Endothelial cell of umbilical vein (primary cell): Measurements from ENCODE around the gene NWD2. TPM values are rescaled to one million over a fixed set of nuclear protein-coding genes. Genes with fewer than 3 reads are reported as not detected.

Experiments
- BruUV-seq: library from RNA; stranded (reverse); fragments of 400-500 nt; replicated peaks from 2 replicates; lab custom pipeline; 2021; lab: Mats Ljungman, UMichigan
- CTCF ChIA-PET: fragments of 300-600, 350-600 bp; sonication (Branson Sonifier 250); formaldehyde crosslinking; loops from one replicate; lab custom pipeline; 2021; ENCODE audit warnings: antibody characterized with exemption, inconsistent platforms; lab: Charles Lee
- POLR2A ChIA-PET: fragments of 300-600, 350-600 bp; sonication (Branson Sonifier 250); formaldehyde crosslinking; loops from one replicate; lab custom pipeline; 2021; ENCODE audit warnings: antibody characterized with exemption, inconsistent platforms; lab: Charles Lee
- DNase-seq: peaks from one replicate; pipeline ENCODE4 v3.0.0-alpha.2; 2011; ENCODE audit warnings: low read depth, low spot score
- FAIRE-seq: peaks from 2 replicates; lab custom pipeline; 2011; peaks lifted over from hg19 to GRCh38; lab: Jason Lieb, UNC
- H2AFZ ChIP-seq: 2 replicates; pipeline ENCODE4 v1.6.0; 2012; ENCODE audit warnings: low read depth, low read length, control low read depth, inconsistent platforms
- H3K27ac ChIP-seq: 2 replicates; pipeline ENCODE4 v1.5.1; 2011; ENCODE audit warnings: low read depth, mild to moderate bottlenecking, control low read depth, low read length, moderate library complexity; ENCODE audit not compliant: insufficient read depth
- H3K27me3 ChIP-seq, 2 experiments: 2 replicates each; pipeline versions ENCODE4 v1.6.0 to v1.6.1; 2011; ENCODE audit warnings: low read length in 2 of 2, mixed read lengths in 1 of 2; ENCODE audit not compliant: control insufficient read depth in 2 of 2, insufficient read depth in 2 of 2
- H3K36me3 ChIP-seq, 2 experiments: 2 replicates in 1 of 2; 3 replicates in 1 of 2; pipeline ENCODE4 v1.5.1; 2011; ENCODE audit warnings: low read length in 2 of 2, mild to moderate bottlenecking in 1 of 2, moderate library complexity in 1 of 2; ENCODE audit not compliant: control insufficient read depth in 2 of 2, insufficient read depth in 2 of 2; ENCODE audit errors: extremely low read depth in 1 of 2
- H3K4me1 ChIP-seq: 3 replicates; pipeline ENCODE4 v1.5.1; 2011; ENCODE audit warnings: mild to moderate bottlenecking, low read length; ENCODE audit not compliant: control insufficient read depth, insufficient read depth; ENCODE audit errors: extremely low read depth
- H3K4me2 ChIP-seq: 2 replicates; pipeline ENCODE4 v1.6.1; 2011; ENCODE audit warnings: low read length, control low read depth, mixed read lengths; ENCODE audit not compliant: insufficient read depth
- H3K4me3 ChIP-seq, 3 experiments: fragments of 200-600 bp in 1 of 3; sonication (generic), shearing (Covaris generic) in 1 of 3; replicated peaks in 1 of 3; 2 replicates each; pipeline ENCODE4 v1.5.1; 2011 to 2016; ENCODE audit warnings: control low read depth in 3 of 3, low read length in 3 of 3, mild to moderate bottlenecking in 2 of 3, inconsistent platforms in 1 of 3, low read depth in 1 of 3, moderate library complexity in 1 of 3; ENCODE audit not compliant: insufficient read depth in 1 of 3
- H3K79me2 ChIP-seq: 2 replicates; pipeline ENCODE4 v1.6.0; 2012; ENCODE audit warnings: low read length, inconsistent platforms; ENCODE audit not compliant: control insufficient read depth, insufficient read depth
- H3K9ac ChIP-seq: replicated peaks from 2 replicates; pipeline ENCODE3; 2011; ENCODE audit warnings: low read length, control low read depth; ENCODE audit not compliant: insufficient read depth; ENCODE audit errors: extremely low read depth
- H3K9me1 ChIP-seq: replicated peaks from 3 replicates; pipeline ENCODE4 v1.6.0; 2011; ENCODE audit warnings: mild to moderate bottlenecking, low read length; ENCODE audit not compliant: control insufficient read depth, insufficient read depth; ENCODE audit errors: extremely low read depth
- H3K9me3 ChIP-seq: replicated peaks from 2 replicates; pipeline ENCODE4 v1.5.1; 2012; ENCODE audit warnings: low read length, inconsistent platforms; ENCODE audit not compliant: control insufficient read depth, insufficient read depth
- H4K20me1 ChIP-seq: replicated peaks from 2 replicates; pipeline ENCODE3; 2011; ENCODE audit warnings: mild to moderate bottlenecking, low read length; ENCODE audit not compliant: control insufficient read depth, insufficient read depth; ENCODE audit errors: extremely low read depth
- EZH2 ChIP-seq: IDR thresholded peaks from 2 replicates; pipeline ENCODE4 v1.6.1; 2012; ENCODE audit warnings: borderline replicate concordance, low read depth, mild to moderate bottlenecking, moderate library complexity, low read length, inconsistent platforms; ENCODE audit not compliant: severe bottlenecking
- FOS ChIP-seq: IDR thresholded peaks from 2 replicates; pipeline ENCODE4 v1.6.1; 2011; ENCODE audit warnings: mild to moderate bottlenecking, low read length, moderate library complexity, borderline replicate concordance; ENCODE audit not compliant: insufficient read depth
- GATA2 ChIP-seq: IDR thresholded peaks from 2 replicates; pipeline ENCODE4 v1.7.0; 2011; ENCODE audit warnings: low read depth, mild to moderate bottlenecking, moderate library complexity, mixed read lengths, low read length; ENCODE audit not compliant: insufficient read length, insufficient read depth
- JUN ChIP-seq: IDR thresholded peaks from 2 replicates; pipeline ENCODE4 v1.6.1; 2011; ENCODE audit warnings: borderline replicate concordance, low read depth; ENCODE audit not compliant: insufficient read length, insufficient read depth
- MYC ChIP-seq: IDR thresholded peaks from one replicate; pipeline ENCODE4 v1.6.1; 2011; ENCODE audit warnings: mild to moderate bottlenecking, low read depth, low read length
- POLR2A ChIP-seq: IDR thresholded peaks from 2 replicates; pipeline ENCODE4 v1.6.1; 2012; ENCODE audit warnings: low read depth, mild to moderate bottlenecking, control low read depth, low read length
- POLR2AphosphoS5 ChIP-seq: IDR thresholded peaks from 2 replicates; pipeline ENCODE4 v1.6.1; 2012; ENCODE audit warnings: low read depth, mild to moderate bottlenecking, control low read depth, low read length, moderate library complexity; ENCODE audit not compliant: insufficient read depth
- dilution Hi-C: fragments of 300-500 bp; cut with MboI; formaldehyde crosslinking; loops from one replicate; pipeline ENCODE4 v1.15.0; 2019; ENCODE audit warnings: low sequenced_read_pairs; ENCODE audit not compliant: extremely low pct_ligation_motif_present
- intact Hi-C: fragments of 100-400 bp; cut with micrococcal nuclease; formaldehyde crosslinking; loops from one replicate; pipeline ENCODE4 v1.10.0; 2022
- polyA plus RNA-seq, 4 experiments: library from polyadenylated mRNA; depleted of rRNA in 3 of 4; stranded (reverse) in 3 of 4; unstranded in 1 of 4; fragments of >200 nt; gene quantifications; 2 replicates each; pipeline versions ENCODE4 v1.2.1 to v1.2.3, GENCODE V29; 2011 to 2012; ENCODE audit warnings: missing spikeins in 1 of 4
- total RNA-seq: library from RNA; stranded (reverse); gene quantifications from 2 replicates; pipeline ENCODE4 v1.2.3, GENCODE V29; 2021
- TF ChIP-seq, protein P1 (sequence below), 2 donors: IDR thresholded peaks; 1 replicate in 1 of 2; 2 replicates in 1 of 2; pipeline ENCODE4 v1.5.1; 2011; ENCODE audit warnings: low read length in 2 of 2, mild to moderate bottlenecking in 2 of 2, moderate library complexity in 2 of 2, control low read depth in 1 of 2, inconsistent platforms in 1 of 2, low read depth in 1 of 2; ENCODE audit not compliant: insufficient read depth in 1 of 2; ENCODE audit errors: extremely low read depth in 1 of 2
- TF ChIP-seq, protein P2 (sequence below): IDR thresholded peaks from 2 replicates; pipeline ENCODE4 v1.6.1; 2011; ENCODE audit not compliant: insufficient read depth, insufficient read length

The NWD2 gene
- total and polyA plus RNA-seq, 2 donors (not counting 3 experiments of a cell fraction or from before 2014, with no cell fraction given), result not detected

DNA sequence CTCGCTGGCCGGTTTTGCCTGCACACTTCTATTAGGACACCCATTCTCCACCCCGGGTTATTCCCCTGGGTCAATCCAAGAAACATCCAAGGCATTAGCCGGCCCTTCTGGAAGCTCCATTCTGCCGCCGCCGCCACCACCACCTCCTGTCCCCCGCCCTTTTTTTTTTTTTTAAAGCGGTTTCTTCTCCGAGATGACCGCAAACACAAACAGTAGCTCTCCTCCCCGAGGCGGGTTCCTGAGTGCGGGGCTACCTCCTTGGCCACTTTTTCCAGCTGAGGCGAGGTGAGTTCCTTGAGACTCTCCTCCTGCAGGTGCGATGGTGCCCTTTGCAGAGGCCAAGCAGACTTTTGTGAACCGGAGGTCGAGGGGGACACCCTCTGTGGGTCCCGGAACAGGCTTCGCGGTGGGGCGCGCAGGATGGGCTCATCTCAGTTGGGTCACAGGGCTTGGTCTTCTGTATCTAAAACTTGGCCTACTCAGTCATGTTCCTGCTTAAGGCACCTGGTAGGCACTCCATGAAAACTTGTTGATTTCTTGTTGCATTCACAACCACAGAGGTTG, 930 bp downstream of the NWD2 start:
- no peaks in the 10 kb centered on the region for H3K4me1 ChIP-seq
- H3K36me3 ChIP-seq, result no peaks in the 10 kb centered on the region

More for the DNA sequence above, 930 bp downstream of the NWD2 start:
- no TSS peak for BruUV-seq
- FAIRE-seq, result no peak
- intact Hi-C loops, result no loop called here
- H3K27me3 ChIP-seq, result peaks cover 15 to 27% of the 10 kb centered on the region in 2 experiments
- no peaks in the 10 kb centered on the region for H4K20me1 ChIP-seq
- DNase-seq, result no peak
- no peak overlapping the region for H2AFZ ChIP-seq
- H3K9me1 ChIP-seq, result no peaks in the 10 kb centered on the region
- dilution Hi-C loops, result no loop called here
- H3K9me3 ChIP-seq, result no peaks in the 10 kb centered on the region
- H3K9ac ChIP-seq, result no peak overlapping the region
- POLR2A ChIA-PET, result no interaction called here
- H3K4me3 ChIP-seq, result no peak overlapping the region
- H3K4me2 ChIP-seq, result no peak overlapping the region
- CTCF ChIA-PET, result no interaction called here
- no peak overlapping the region for H3K27ac ChIP-seq
- TF ChIP-seq GATA2, result no peak
- no peak for TF ChIP-seq JUN
- TF ChIP-seq MYC, result no peak
- TF ChIP-seq, protein P1, sequence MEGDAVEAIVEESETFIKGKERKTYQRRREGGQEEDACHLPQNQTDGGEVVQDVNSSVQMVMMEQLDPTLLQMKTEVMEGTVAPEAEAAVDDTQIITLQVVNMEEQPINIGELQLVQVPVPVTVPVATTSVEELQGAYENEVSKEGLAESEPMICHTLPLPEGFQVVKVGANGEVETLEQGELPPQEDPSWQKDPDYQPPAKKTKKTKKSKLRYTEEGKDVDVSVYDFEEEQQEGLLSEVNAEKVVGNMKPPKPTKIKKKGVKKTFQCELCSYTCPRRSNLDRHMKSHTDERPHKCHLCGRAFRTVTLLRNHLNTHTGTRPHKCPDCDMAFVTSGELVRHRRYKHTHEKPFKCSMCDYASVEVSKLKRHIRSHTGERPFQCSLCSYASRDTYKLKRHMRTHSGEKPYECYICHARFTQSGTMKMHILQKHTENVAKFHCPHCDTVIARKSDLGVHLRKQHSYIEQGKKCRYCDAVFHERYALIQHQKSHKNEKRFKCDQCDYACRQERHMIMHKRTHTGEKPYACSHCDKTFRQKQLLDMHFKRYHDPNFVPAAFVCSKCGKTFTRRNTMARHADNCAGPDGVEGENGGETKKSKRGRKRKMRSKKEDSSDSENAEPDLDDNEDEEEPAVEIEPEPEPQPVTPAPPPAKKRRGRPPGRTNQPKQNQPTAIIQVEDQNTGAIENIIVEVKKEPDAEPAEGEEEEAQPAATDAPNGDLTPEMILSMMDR (IDR thresholded peaks at IDR 0.05; ENCODE audit: extremely low read depth in 1 of 2, insufficient read depth in 1 of 2, low read depth in 1 of 2, low read length in 2 of 2), result no peak
- no peak for TF ChIP-seq EZH2
- no peak for TF ChIP-seq POLR2A
- TF ChIP-seq FOS, result no peak
- no peak for TF ChIP-seq POLR2AphosphoS5
- TF ChIP-seq, protein P2, sequence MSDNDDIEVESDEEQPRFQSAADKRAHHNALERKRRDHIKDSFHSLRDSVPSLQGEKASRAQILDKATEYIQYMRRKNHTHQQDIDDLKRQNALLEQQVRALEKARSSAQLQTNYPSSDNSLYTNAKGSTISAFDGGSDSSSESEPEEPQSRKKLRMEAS, result no peak
- H3K79me2 ChIP-seq, result no peaks in the 10 kb centered on the region
